Astrocyte (in vitro differentiated cells and primary cell): ENCODE results near the gene HMCN1. TPM values are rescaled to one million over a fixed set of nuclear protein-coding genes. Genes with fewer than 3 reads are reported as not detected.

ENCODE experiments used
- DNase-seq: peaks from one replicate; pipeline ENCODE4 v3.0.0-alpha.2; 2010; ENCODE audit warnings: low read depth
- FAIRE-seq: peaks from 2 replicates; lab custom pipeline; 2011; peaks lifted over from hg19 to GRCh38; lab: Jason Lieb, UNC
- H2AFZ ChIP-seq: 2 replicates; pipeline ENCODE4 v1.6.0; 2012; ENCODE audit warnings: low read depth, low read length, inconsistent platforms
- H3K27ac ChIP-seq: 2 replicates; pipeline ENCODE4 v1.5.1; 2011; ENCODE audit warnings: low read depth, low read length, inconsistent platforms
- H3K27me3 ChIP-seq: 2 replicates; pipeline ENCODE4 v1.6.0; 2011; ENCODE audit warnings: low read length, inconsistent platforms; ENCODE audit not compliant: insufficient read depth
- H3K36me3 ChIP-seq: 2 replicates; pipeline ENCODE4 v1.5.1; 2011; ENCODE audit warnings: low read length, inconsistent platforms; ENCODE audit not compliant: insufficient read depth
- H3K4me1 ChIP-seq: 2 replicates; pipeline ENCODE4 v1.5.1; 2011; ENCODE audit warnings: low read length, inconsistent platforms; ENCODE audit not compliant: insufficient read depth
- H3K4me2 ChIP-seq: 2 replicates; pipeline ENCODE4 v1.6.0; 2012; ENCODE audit warnings: low read length, inconsistent platforms
- H3K4me3 ChIP-seq: 2 replicates; pipeline ENCODE4 v1.5.1; 2011; ENCODE audit warnings: low read depth, mild to moderate bottlenecking, low read length, inconsistent platforms; ENCODE audit not compliant: insufficient read depth
- H3K79me2 ChIP-seq: 2 replicates; pipeline ENCODE4 v1.6.0; 2012; ENCODE audit warnings: mild to moderate bottlenecking, low read length, inconsistent platforms; ENCODE audit not compliant: insufficient read depth
- H3K9ac ChIP-seq: 2 replicates; pipeline ENCODE4 v1.6.0; 2012; ENCODE audit warnings: mild to moderate bottlenecking, low read length, inconsistent platforms
- H3K9me3 ChIP-seq: 2 replicates; pipeline ENCODE4 v1.5.1; 2012; ENCODE audit warnings: low read depth, mild to moderate bottlenecking, low read length, inconsistent platforms; ENCODE audit not compliant: insufficient read depth
- H4K20me1 ChIP-seq: 2 replicates; pipeline ENCODE4 v1.6.0; 2012; ENCODE audit warnings: low read length, inconsistent platforms; ENCODE audit not compliant: insufficient read depth
- H3K27ac Mint-ChIP-seq: one replicate; pipeline ENCODE4 v1.8.0; 2021; ENCODE audit warnings: mild to moderate bottlenecking, mixed read lengths; ENCODE audit not compliant: unreplicated experiment
- H3K27me3 Mint-ChIP-seq: one replicate; pipeline ENCODE4 v1.8.0; 2021; ENCODE audit warnings: low read depth, mixed read lengths; ENCODE audit not compliant: unreplicated experiment
- H3K36me3 Mint-ChIP-seq: one replicate; pipeline ENCODE4 v1.8.0; 2021; ENCODE audit warnings: low read depth, mixed read lengths; ENCODE audit not compliant: unreplicated experiment
- H3K4me1 Mint-ChIP-seq: one replicate; pipeline ENCODE4 v1.8.0; 2021; ENCODE audit warnings: low read depth, mixed read lengths; ENCODE audit not compliant: unreplicated experiment
- H3K4me3 Mint-ChIP-seq: one replicate; pipeline ENCODE4 v1.8.0; 2021; ENCODE audit warnings: mild to moderate bottlenecking, moderate library complexity, mixed read lengths; ENCODE audit not compliant: unreplicated experiment
- H3K9me3 Mint-ChIP-seq: one replicate; pipeline ENCODE4 v1.8.0; 2021; ENCODE audit warnings: mild to moderate bottlenecking, mixed read lengths; ENCODE audit not compliant: unreplicated experiment
- EZH2 ChIP-seq: IDR thresholded peaks from 2 replicates; pipeline ENCODE4 v1.6.1; 2012; ENCODE audit warnings: mild to moderate bottlenecking, low read length, inconsistent platforms; ENCODE audit not compliant: insufficient read depth
- total RNA-seq: library from RNA; stranded (reverse); gene quantifications from 2 replicates; pipeline ENCODE4 v1.2.1, GENCODE V29; 2021
- TF ChIP-seq, protein P1 (sequence below): IDR thresholded peaks from 2 replicates; pipeline ENCODE4 v1.5.1; 2011; ENCODE audit warnings: low read depth, mild to moderate bottlenecking, inconsistent platforms, low read length, moderate library complexity; ENCODE audit not compliant: insufficient read depth

HMCN1 gene
- total RNA-seq, 1 donor from 2014 or later, result 19.7 TPM

DNA sequence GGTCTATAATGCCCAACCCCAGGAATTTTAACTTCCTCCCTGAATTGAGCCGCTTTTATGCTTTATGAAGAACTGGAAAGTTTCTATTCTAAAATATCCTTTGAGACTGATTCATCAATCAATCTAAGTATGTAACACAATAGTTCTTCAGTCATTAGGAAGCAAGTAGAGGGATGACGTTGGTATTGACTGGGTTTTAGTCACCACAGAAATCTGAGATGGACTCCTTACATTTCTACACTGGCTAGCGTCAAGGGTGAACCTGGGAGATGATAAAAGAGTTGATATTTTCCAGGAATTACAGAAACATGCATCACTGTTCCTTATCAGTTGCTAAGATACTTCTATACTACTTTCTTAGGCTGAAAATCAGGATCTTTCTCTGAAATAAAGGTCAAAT is 308.0 kb downstream of the HMCN1 start:
- Histone ChIP-seq H3K9me3 (no peaks in the 10 kb centered on the region), H3K9ac (no peak overlapping the region), H4K20me1 (no peaks in the 10 kb centered on the region), H3K27me3 (no peaks in the 10 kb centered on the region), H3K4me1 (no peaks in the 10 kb centered on the region), H3K79me2 (no peaks in the 10 kb centered on the region), H3K4me2 (no peak overlapping the region), H2AFZ (no peak overlapping the region), H3K4me3 (no peak overlapping the region), H3K36me3 (no peaks in the 10 kb centered on the region), H3K27ac (no peak overlapping the region)
- H3K27me3 Mint-ChIP-seq, result no peaks in the 10 kb centered on the region
- FAIRE-seq, result no peak
- no peaks in the 10 kb centered on the region for H3K4me1 Mint-ChIP-seq
- no peak overlapping the region for H3K27ac Mint-ChIP-seq
- TF ChIP-seq EZH2, result no peak
- TF ChIP-seq, protein P1, sequence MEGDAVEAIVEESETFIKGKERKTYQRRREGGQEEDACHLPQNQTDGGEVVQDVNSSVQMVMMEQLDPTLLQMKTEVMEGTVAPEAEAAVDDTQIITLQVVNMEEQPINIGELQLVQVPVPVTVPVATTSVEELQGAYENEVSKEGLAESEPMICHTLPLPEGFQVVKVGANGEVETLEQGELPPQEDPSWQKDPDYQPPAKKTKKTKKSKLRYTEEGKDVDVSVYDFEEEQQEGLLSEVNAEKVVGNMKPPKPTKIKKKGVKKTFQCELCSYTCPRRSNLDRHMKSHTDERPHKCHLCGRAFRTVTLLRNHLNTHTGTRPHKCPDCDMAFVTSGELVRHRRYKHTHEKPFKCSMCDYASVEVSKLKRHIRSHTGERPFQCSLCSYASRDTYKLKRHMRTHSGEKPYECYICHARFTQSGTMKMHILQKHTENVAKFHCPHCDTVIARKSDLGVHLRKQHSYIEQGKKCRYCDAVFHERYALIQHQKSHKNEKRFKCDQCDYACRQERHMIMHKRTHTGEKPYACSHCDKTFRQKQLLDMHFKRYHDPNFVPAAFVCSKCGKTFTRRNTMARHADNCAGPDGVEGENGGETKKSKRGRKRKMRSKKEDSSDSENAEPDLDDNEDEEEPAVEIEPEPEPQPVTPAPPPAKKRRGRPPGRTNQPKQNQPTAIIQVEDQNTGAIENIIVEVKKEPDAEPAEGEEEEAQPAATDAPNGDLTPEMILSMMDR, result no peak
- DNase-seq, result peak; percentile 38
- no peaks in the 10 kb centered on the region for H3K9me3 Mint-ChIP-seq
- peaks cover 11% of the 10 kb centered on the region for H3K36me3 Mint-ChIP-seq
- H3K4me3 Mint-ChIP-seq, result no peak overlapping the region

DNA sequence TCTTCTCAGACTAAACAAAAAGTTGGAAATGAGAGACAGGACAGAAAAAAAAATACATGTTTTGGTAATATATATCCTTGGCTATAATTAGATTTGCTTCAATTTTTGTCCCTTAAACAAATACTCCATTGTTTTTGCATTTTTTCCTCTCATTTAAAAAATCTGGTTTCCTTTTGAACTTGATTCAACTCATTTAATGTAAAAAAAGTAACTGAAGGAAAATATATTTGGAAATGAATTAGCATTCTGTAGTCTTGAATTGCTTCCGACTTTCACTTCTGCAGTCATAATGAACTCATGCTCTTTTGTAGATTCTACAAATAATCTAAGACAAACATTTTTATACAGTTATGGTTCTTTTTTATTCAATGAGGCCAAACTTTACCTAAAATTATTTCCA is 309.1 kb downstream of the HMCN1 start:
- no peak for DNase-seq
- no peak overlapping the region for H3K4me3 ChIP-seq
- H3K27ac ChIP-seq, result no peak overlapping the region
- H3K27me3 ChIP-seq, result no peaks in the 10 kb centered on the region
- no peak overlapping the region for H3K27ac Mint-ChIP-seq
- TF ChIP-seq, protein P1, result no peak
- TF ChIP-seq EZH2, result no peak
- H3K36me3 Mint-ChIP-seq, result peaks cover 15% of the 10 kb centered on the region
- H3K9ac ChIP-seq, result no peak overlapping the region
- no peaks in the 10 kb centered on the region for H3K27me3 Mint-ChIP-seq
- no peak overlapping the region for H3K4me2 ChIP-seq
- H4K20me1 ChIP-seq, result no peaks in the 10 kb centered on the region
- no peaks in the 10 kb centered on the region for H3K9me3 ChIP-seq
- H3K4me3 Mint-ChIP-seq, result no peak overlapping the region
- no peaks in the 10 kb centered on the region for H3K9me3 Mint-ChIP-seq
- H3K36me3 ChIP-seq, result no peaks in the 10 kb centered on the region
- H3K4me1 Mint-ChIP-seq, result no peaks in the 10 kb centered on the region
- H2AFZ ChIP-seq, result no peak overlapping the region
- FAIRE-seq, result peak; percentile 26
- no peaks in the 10 kb centered on the region for H3K79me2 ChIP-seq
- H3K4me1 ChIP-seq, result no peaks in the 10 kb centered on the region

DNA sequence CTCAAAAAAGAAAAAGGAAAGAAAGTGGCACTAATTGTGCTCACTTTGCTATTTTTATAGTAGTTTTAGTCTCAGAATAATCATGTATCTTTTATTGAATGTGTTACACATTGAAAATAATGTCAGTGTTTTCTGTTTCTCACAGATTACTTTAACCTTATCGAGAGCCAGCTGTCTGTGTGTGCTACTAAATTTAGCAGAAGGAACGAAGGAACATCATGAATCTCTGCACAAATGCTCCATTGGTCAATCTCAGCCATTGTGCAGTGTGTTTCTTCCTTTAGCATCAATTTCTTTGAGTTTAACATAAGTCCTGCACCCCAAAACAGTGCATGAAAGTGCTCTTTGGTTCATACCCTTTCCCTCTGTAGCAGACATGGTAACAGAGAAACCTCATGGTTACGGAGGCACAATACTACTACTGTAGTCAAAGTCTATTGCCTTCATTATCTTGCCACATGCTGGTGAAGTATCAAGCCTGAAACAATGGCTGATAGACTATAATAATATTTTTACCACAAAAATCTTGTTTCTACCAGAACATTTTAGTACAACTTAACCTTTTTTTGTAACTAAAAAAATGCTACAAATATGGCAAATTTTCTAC is 310.0 kb downstream of the HMCN1 start:
- Mint-ChIP-seq H3K27ac (no peak overlapping the region), H3K4me3 (no peak overlapping the region), H3K9me3 (no peaks in the 10 kb centered on the region), H3K27me3 (no peaks in the 10 kb centered on the region), H3K4me1 (no peaks in the 10 kb centered on the region), H3K36me3 (peaks cover 15% of the 10 kb centered on the region)
- no peaks in the 10 kb centered on the region for H3K79me2 ChIP-seq
- no peaks in the 10 kb centered on the region for H3K4me1 ChIP-seq
- no peak overlapping the region for H3K27ac ChIP-seq
- FAIRE-seq (no peak), DNase-seq (no peak)
- H4K20me1 ChIP-seq, result no peaks in the 10 kb centered on the region
- H3K9ac ChIP-seq, result no peak overlapping the region
- TF ChIP-seq EZH2, result no peak
- TF ChIP-seq, protein P1, result no peak
- no peak overlapping the region for H3K4me3 ChIP-seq
- no peak overlapping the region for H2AFZ ChIP-seq
- no peaks in the 10 kb centered on the region for H3K27me3 ChIP-seq
- H3K4me2 ChIP-seq, result no peak overlapping the region
- no peaks in the 10 kb centered on the region for H3K36me3 ChIP-seq
- H3K9me3 ChIP-seq, result no peaks in the 10 kb centered on the region
